GM18909 (cell line): ENCODE measurements around the gene TCTN1.
"Not testable (repeated sequence)": the region's sequence is repeated elsewhere in the genome, so short reads cannot be mapped to it uniquely, and the experiment has no call there.

Source experiments
- ATAC-seq: cut with Tn5 transposase; IDR thresholded peaks from one replicate; pipeline ENCODE4 v1.9.1; 2021; ENCODE audit warnings: mild to moderate bottlenecking; ENCODE audit not compliant: unreplicated experiment, poor library complexity

The TCTN1 gene

DNA sequence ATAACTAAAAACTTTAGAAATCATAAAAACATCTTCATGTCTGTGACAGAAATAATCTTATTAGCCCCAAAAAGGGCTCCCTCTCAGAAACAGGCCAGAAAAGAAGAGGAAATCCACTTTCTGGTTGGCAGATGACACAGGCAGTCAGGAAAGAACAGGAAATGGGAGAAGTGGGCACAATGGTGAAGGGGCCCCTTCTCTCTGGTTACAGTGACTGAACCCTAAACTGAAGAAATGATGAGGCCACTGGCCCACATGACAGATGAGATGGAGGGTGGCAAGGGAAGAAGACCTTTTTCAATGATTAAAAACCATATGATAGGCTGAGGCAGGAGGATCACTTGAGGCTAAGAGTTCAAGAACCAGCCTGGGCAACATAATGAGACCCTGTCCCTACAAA, 21.1 kb downstream of the TCTN1 start:
- no peak for ATAC-seq

DNA sequence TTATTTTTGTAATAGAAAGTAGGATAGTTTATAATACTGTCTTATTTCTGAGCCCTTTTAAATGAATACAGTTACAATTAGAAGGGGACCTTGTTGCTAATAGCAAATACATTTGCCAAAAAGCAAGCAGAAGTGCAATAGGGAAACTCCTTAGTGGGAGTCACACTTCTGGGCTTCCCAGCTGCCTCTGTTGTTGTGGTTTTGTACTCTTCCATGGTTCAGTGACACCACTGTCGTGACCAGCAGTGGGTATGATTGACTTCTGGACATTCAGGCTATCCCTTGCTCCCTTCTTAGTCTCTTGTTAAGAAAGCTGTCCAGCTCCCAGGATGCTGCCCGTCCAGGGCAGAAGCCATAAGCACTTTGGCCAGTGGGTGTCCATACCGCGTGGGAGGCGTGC, 22.6 kb downstream of the TCTN1 start:
- ATAC-seq = no peak

DNA sequence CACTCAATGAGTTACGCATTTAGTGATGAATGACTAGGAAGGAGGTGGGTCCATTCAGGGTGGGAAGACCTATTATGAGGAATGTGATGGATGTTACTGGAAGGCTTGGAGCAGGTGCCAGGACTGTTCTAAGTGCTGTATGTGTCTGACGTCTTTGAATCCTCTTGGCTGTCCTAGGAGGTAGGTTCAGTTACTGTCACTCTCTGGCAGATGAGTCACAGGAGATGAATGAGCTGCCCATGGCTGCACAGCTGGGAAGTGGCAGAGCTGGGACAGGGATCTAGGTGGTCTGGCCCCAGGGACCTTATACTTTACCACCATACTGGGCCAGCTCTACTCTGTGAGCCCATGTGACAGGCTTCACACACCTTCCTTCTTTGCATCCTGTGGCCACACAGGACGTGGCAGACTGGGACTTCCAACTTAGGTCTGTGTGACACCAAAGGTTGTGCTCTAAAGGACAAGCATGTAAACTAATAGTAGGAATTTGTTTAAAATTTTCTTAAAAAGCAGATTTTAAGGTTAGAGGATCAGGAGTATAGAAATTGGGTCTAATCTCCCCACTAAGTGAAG, 24.0 kb downstream of the TCTN1 start:
- no peak for ATAC-seq

DNA sequence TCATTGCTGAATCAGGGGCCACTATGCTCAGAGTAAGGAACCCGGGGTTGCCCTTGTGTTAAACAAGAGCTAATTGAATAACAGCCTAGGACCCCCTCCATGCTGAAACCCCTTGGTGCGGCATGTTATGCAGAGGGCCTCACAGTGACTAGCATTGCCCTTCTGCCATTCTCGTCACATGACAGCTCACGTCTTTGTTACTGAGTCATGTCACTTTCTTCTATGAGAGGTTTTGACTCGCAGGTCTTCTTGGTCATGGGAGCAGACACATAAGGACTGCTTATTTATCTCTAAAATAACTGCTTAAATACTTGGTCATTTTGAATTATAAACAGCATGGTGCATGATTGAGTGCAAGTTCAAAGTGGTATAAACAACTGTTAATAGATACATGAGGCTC, 24.9 kb downstream of the TCTN1 start:
- no peak for ATAC-seq

DNA sequence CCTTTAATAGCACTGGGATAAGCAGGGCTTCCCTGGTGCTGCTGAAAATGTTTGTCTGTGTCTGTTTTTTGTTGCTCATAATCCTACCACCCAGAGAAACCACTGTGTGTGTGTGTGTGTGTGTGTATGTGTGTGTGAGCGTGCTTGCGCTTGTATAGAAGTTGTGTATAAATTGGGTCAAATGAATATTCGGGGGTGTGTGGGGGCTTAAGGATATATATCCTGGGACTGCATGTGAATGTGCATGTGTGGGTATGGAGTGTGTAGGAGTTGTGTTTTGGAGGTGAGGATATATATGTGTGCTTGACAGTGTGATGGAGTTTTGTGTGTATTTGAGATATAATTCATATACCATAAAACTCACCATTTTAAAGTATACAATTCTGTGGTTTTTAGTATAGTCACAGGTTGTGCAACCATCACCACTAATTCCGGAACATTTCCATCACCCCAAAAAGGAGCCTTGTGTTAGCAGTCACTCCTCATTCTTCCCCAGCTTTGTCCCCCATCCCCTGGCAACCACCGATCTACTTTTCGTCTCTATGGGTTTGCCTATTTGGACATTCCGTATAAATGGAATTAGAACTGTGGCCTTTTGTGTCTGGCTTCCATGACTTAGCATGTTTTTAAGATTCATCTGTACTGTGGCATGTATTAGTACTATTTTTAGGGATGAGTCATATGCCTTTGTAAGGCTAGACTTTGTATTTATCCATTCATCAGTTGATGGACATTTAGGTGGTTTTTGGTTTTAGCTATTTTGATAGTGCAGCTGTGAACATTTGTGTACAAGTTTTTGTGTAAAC, 25.6 kb downstream of the TCTN1 start:
- ATAC-seq = no peak

DNA sequence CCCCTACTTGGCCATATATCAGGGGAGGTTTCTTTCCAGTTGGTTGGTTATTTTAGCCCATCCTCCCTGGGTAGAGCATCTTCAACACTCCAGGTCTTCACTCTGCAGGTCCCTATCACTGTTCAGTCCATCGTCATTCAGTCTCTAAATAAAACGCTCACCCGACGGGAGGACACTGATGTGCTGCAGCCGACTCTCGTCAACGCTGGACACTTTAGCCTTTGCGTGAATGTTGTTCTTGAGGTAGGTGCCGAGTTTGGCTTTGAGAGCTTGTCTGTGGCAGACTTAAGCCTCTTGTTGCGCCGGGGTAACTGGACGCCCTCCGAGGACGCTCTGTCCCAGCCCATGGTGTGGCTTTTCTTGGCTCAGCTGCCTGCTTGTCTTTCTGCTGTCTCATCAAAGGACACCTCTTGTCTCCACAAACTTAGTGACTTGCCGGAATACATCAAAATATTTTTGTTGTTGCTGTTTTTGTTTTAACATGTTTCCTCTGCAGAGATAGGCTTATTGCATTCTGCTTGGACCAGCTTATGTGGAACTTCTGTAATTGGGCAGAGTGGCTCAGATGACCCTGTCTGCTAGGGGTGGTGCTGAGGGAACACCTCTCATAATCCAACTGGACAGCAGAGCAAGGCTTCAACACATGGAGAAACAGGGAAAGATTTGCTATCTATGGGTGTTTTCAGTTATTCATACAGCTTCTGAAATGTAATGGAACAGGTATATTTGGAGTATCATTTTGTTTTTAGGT, 26.5 kb downstream of the TCTN1 start:
- ATAC-seq = no peak

DNA sequence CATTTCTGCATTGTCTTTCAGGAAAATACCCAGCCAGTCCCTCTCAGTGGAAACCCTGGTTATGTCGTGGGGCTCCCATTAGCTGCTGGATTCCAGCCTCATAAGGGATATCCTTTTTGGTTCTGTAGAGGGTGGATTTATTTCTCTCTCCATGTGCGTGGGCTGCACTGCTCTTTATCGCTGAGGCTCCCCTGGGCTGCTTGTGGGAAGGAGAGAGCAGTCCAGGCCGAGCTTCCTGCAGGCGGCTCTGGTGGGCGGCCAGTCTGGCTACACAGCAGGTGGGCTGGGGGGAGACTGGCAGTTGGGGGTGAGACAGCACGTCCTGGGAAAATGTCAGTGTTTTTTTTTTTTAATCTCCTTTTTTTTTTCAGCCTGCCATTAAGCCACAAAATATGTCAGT, 27.6 kb downstream of the TCTN1 start:
- no peak for ATAC-seq

DNA sequence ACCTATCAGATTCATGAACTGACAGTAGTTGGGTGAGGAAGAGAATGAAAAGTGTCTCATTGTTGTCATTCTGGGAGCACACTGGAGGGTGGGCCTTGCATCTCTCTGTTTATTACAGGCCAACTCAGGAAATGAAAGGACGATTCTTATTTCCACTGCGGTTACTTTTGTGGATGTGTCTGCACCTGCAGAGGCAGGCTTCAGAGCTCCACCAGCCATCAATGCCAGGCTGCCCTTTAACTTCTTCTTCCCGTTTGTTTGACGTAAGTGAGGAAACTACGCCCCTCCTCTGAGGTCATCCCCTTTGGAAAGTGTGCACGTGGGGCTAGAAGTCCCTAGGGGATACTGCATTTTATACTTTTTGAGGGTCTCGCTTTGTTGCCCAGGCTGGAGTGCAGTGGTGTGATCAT, 33.7 kb downstream of the TCTN1 start:
- ATAC-seq = no peak

DNA sequence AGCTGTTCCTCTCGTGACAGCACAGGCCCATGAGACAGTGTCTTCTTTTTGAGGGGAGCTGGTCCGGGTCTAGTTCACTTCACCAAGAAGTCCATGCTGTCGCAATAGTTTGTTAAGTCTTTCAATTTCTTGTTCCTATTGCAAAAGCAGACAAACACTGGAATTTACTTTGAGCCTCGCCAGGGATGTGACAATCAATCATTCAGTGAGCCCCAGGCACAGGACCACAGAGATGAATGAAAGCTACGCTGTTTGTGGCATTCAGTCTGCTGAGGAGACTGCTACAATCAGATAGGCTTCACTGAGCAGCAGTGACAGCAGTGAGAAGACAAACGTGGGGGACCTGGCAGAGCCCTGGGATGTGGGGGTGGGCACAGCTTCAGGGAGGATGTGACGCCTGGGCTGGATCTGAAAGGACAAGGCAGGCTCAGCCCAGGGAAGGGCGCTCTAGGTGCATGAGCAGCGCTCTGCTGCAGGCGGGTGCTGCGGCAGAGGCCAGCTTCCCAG, 35.5 kb downstream of the TCTN1 start:
- no peak for ATAC-seq

DNA sequence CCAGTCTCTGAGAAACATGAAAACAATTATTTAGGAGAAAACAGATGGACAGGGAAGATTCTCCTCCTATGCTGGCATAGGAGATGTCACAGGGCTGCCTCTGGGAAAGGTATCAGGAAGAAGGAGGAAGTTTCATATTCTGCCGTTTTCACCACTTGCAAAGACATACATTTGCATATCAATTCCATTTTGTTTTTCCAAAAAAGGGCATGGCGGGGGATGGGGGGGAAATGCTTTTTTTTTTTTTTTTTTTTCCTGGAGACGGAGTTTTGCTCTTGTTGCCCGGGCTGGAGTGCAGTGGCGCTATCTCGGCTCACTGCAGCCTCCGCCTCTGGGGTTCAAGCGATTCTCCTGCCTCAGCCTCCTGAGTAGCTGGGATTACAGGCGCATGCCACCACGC, 40.3 kb downstream of the TCTN1 start:
- not testable (repeated sequence) for ATAC-seq

DNA sequence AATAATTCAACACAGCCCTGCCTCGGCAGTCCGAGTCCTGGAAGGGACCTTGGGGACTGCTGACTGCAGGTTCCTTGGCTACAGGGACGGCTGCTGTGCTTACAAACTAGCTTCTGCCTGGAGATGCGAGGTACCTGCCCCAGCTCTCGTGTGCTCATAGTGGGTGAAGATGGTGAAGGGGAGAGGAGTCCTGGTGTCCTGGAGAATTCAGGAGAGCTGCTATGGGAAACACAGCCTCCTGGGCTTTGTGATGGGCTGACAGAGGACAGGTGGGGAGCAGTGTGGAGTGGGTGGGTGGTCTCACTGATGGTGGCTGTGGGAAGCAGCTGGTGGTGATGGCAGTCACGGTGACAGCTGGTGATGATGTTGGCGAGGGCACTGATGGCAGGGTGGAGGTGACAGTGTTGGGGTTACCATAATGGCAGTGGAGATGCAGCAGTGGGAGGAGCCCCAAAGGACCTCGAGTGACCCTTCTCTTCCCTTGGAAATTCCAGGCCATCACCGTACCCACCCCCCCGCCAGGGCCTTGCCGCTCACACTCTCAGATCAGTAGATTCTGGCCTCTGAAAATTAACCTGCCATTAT, 42.2 kb downstream of the TCTN1 start:
- no peak for ATAC-seq

DNA sequence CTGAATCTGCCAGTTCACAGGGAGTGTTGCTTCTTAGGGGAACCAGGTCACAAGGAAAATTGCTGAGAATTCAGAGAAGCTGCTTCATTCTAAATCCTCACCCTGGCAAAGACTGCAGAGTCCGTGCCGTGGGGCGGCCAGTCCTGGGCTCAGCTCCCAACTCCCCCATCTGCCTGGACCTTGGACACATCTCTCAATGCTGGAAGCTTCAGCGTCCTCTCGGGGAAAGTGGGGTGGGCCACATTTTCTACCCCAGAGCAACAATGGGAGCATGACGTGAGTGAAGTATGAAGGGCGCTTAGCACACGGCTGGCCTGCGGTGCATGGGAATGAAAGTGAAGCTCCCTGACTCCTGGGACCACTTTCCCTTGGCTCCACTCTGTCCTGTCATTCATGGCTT, 43.8 kb downstream of the TCTN1 start:
- ATAC-seq = no peak

DNA sequence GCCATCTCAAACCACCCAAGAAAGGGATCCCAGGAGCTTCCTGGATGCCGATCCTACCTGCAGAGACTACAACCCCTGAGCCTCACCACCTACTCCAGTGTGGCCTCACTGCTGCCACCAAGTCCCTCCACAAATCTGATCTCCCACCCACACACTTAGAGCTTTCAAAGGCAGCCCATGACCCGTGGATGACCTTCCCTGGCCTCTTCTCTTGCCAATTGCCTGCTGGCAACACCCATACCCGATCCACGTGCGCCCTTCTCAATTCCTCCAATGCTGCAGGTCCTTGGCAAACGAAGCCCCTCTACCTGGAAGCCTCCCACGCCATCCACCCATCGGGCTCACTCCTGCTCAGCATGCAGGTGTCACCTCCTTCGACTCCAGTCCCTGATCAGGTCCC, 44.3 kb downstream of the TCTN1 start:
- ATAC-seq = no peak

DNA sequence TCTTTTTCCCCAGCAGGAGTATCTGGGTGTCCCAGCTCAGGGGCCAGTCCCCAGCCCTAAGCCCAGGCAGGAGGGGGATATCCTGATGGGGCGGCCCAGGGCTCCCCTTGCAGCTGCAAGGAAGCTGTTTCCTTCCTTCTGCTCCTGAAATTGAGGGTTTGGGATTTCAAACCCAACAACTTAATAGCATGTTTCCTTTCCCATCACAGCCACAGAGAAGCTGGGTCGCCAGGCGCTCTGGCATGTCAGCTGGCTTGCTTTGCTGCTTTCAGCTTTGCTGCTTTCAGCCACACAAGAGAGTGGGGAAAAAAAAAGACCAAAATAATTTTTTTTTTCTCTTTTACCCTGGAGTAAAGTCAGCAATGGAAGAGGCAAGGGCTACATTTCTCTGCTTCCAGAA, 44.9 kb downstream of the TCTN1 start:
- no peak for ATAC-seq

DNA sequence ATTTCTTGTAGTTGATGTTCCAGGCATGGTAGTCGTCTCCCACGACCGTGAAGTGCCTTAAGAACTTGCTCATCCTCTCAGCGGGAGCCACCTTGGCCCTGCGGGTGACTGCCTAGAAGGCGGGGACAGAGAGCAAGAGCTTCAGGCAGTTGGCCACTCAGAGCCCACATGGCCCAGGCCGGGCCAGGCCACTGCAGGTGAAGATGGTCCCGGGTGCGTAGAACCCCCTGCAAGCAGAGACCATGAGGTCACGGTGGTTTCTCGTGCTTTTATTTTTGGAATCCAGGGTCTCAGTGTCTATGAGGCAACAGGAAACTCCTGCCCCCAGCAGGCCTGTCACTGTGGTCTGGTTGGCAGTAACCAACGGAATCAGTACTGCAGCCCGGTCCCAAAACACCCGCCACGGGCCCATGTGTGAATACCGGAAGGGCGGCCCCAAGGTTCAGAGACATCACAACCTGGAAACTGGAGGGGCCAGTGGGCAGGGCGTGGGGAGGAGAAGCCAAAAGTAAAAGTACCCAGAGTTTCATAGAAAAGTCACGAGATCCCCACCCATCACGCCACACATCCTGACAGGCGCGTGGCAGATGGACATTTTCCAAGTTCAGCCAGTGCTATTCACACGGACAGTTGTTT, 47.5 kb downstream of the TCTN1 start:
- ATAC-seq = peak; percentile 90

DNA sequence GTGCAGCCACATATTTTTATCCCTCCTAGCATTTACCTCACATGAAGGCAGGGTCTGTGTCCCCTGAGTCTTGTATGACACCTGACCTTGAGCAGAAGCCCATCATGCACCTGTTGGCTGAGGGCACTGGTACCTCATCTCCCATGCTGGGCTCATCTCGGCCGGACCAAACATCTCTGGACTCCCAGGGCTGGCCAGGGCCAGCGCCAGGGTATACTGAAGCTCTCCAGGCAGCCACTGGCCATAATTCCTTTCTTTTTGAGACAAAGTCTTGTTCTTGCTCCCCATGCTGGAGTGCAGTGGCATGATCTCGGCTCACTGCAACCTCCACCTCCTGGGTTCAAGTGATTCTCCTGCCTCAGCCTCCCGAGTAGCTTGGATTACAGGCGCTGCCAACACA, 53.0 kb downstream of the TCTN1 start:
- ATAC-seq = no peak

DNA sequence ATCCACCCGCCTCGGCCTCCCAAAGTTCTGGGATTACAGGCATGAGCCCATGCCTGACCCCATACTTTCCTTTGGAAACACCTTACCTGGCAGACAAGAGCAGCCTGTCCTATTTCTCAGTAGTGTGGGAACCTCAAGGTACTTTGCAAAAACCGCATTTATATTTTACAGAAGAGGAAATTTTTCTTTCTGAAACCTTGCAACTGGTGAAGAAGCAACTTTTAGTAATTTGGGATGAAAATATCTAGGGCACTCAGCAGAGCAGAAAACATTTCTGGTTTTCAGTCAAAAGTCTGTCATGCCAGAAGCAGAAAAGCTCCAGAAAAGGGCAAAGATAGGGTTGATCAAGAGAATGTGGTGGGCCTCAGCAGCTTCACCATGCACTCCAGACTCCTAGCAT, 53.7 kb downstream of the TCTN1 start:
- ATAC-seq = no peak

DNA sequence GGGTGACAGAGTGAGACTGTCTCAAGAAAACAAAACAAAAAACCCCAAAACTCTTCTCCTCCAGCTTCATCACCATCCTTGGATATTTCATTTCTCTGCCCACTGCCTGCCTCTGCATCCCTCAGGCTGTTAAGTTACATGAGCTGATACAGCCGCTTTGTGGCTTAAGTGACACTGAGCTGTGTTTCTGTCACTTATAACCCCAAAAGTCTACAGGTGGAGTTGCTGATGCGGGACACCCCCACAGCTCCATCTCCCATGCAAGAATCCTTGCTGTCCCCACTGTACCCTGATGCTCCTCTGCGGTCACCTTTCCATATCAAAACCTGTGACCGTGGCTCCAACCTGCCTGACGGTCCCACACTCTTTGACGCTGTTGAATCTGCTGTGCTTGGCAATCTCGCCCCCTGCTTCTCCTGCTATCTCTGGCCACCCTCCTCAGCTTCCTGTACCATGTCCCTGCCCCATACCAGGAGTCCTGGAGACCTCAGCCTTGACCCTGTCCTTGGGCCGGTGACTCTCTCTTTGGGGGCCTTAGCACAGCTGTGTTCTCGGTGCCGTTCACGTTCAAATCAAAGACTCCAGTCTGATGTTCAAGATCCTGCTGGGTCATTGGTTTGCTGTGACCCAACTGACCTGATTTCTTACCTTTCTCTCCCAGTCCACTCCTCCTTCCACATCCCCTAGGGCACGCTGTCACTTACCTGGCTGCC, 54.7 kb downstream of the TCTN1 start:
- peak; percentile 10 for ATAC-seq

DNA sequence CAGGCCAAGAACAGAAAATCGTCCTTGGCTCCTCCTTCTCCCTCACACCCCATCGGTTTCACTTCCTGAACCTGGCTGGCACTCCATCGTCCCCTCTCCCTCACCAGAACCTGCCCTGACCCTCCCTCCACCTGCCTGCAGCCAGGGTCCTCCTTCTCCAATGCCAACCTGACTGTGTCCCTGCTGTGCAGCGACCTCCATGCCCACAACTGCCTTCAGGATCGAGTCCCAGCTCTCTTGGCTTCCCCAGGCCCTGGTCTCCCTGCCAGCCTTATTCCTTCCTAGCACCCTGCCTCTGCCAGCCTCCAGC, 55.2 kb downstream of the TCTN1 start:
- ATAC-seq = peak; percentile 30

DNA sequence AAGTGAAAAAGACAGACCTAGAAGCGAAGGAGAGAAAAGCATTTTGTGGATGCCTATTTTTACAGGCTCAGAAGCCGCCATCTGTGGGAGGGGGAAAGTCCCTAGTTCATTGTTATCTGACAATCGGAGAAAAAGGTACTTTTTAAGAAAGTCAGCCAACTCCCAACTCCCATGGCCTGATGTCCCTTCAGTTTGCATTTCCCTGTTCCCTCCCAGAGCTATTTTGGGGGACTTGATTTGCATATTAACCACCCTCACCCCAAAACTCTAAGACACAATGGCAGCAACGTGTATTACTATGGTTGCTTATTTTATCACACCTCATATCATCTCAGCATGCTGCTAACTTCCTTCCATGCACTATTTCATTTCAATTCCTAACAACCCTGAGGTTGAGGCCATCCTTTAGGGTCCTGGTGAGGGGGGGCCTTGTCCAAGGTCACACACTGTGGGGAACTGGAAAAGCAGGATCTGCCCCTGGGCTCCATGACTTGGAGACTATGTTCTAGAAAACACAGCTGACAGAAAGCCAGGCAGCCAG, 56.3 kb downstream of the TCTN1 start:
- peak; percentile 64 for ATAC-seq
